Measurements from ENCODE around the gene KCNE1. TPM values are rescaled to one million over a fixed set of nuclear protein-coding genes. Genes with fewer than 3 reads are reported as not detected.

KCNE1 gene
- total and polyA plus RNA-seq, 3 experiments from 2014 or later = 0.11 TPM; not detected in 1

- peak overlapping the region in 1 of 8 donors; percentile 30 for H3K27ac Mint-ChIP-seq
- no peaks in the 10 kb centered on the region for H3K9me3 Mint-ChIP-seq
- no peaks in the 10 kb centered on the region for H3K36me3 ChIP-seq (ENCODE audit: insufficient read depth, low read length)
- no peaks in the 10 kb centered on the region for H3K9me3 ChIP-seq (ENCODE audit: low read length)
- ChIA-PET POLR2A (no interaction called here), CTCF (no interaction called here)
- H3K4me1 Mint-ChIP-seq = peaks cover 0 to 4% (median 0%) of the 10 kb centered on the region in 3 donors
- no peaks in the 10 kb centered on the region for H3K4me1 ChIP-seq (ENCODE audit: insufficient read depth, low read length)
- H3K27me3 Mint-ChIP-seq = no peaks in the 10 kb centered on the region
- H3K4me3 ChIP-seq (ENCODE audit: low read length) = no peak overlapping the region
- H3K27ac ChIP-seq (ENCODE audit: low read depth, low read length) = no peak overlapping the region
- no peak for DNase-seq
- H3K36me3 Mint-ChIP-seq = peaks cover 0 to 49% (median 15%) of the 10 kb centered on the region in 3 donors
- no peak overlapping the region for H3K4me3 Mint-ChIP-seq
- no peaks in the 10 kb centered on the region for H3K27me3 ChIP-seq (ENCODE audit: insufficient read depth, low read length, poor library complexity, severe bottlenecking)
Observed at GRCh38 chr21:34517491-34518245, 5.7 kb upstream of the KCNE1 start.

- Mint-ChIP-seq H3K27ac (no peak overlapping the region), H3K36me3 (peaks cover 0 to 44% (median 15%) of the 10 kb centered on the region in 3 donors), H3K4me3 (no peak overlapping the region), H3K27me3 (no peaks in the 10 kb centered on the region), H3K4me1 (peaks cover 0 to 4% (median 0%) of the 10 kb centered on the region in 3 donors), H3K9me3 (no peaks in the 10 kb centered on the region)
- Histone ChIP-seq H3K27ac (ENCODE audit: low read depth, low read length) (no peak overlapping the region), H3K36me3 (ENCODE audit: insufficient read depth, low read length) (no peaks in the 10 kb centered on the region), H3K4me3 (ENCODE audit: low read length) (no peak overlapping the region), H3K9me3 (ENCODE audit: low read length) (no peaks in the 10 kb centered on the region), H3K27me3 (ENCODE audit: insufficient read depth, low read length, poor library complexity, severe bottlenecking) (no peaks in the 10 kb centered on the region), H3K4me1 (ENCODE audit: insufficient read depth, low read length) (no peaks in the 10 kb centered on the region)
- CTCF ChIA-PET = no interaction called here
- no peak for DNase-seq
- POLR2A ChIA-PET = no interaction called here
Observed at GRCh38 chr21:34517039-34517438, 5.0 kb upstream of the KCNE1 start.

DNA sequence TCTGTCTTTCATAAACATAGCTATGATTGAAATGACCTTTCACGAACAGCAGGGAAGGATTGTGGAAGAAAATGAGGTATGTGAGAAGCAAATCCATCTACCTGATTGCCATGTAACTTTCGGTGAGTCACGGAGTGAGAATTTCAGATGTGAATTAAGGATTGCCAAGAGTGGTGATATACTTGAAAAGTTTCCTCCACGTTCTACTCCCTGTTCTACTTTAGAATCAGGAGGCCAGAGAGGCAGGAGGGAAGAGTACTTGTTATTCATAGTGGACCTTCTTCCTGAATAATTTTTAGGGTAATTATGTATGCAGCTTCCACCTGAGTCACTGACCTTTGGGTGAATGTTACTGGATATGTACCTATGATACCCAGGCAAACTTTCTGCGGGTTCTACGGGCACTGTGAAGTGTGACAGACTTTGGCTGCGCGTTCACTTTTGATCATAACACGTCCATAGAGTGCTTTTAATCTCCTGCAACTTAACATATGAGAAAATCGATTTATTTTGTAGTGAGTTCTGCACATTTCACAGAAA is 2.6 kb upstream of the KCNE1 start:
- Mint-ChIP-seq H3K27ac (no peak overlapping the region), H3K4me1 (peaks cover 0 to 4% (median 0%) of the 10 kb centered on the region in 3 donors), H3K36me3 (peaks cover 0 to 22% (median 9%) of the 10 kb centered on the region in 3 donors), H3K9me3 (no peaks in the 10 kb centered on the region), H3K27me3 (peaks cover 0 to 3% of the 10 kb centered on the region in 2 donors), H3K4me3 (no peak overlapping the region)
- no peak for DNase-seq
- Histone ChIP-seq H3K27me3 (ENCODE audit: insufficient read depth, low read length, poor library complexity, severe bottlenecking) (no peaks in the 10 kb centered on the region), H3K36me3 (ENCODE audit: insufficient read depth, low read length) (no peaks in the 10 kb centered on the region), H3K4me1 (ENCODE audit: insufficient read depth, low read length) (no peaks in the 10 kb centered on the region), H3K9me3 (ENCODE audit: low read length) (no peaks in the 10 kb centered on the region), H3K27ac (ENCODE audit: low read depth, low read length) (no peak overlapping the region), H3K4me3 (ENCODE audit: low read length) (no peak overlapping the region)
- ChIA-PET POLR2A (no interaction called here), CTCF (no interaction called here)

DNA sequence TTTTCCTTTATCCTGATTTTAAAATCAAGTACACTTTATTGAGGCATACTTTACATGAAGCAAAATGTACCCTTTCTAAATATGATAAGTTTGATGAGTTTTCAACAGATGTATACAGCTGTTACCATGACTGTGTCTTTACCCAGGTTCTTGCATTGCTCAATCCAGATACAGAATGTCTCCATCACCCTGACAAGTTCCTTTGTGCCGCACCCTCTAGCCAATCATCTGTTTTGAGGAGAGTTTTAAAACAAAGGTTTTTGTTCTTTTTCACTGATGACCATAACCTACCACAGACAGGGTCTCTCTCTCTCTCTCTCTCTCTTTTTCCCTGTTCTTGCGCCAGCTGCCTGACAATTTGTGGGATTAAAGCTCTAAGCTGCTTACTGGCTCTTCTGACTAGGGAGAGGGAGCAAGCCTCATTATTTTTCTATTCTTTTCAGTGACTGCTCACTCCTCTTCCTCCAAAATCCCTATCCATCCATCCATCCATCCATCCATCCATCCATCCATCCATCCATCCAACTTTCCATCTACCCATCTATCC is 1.2 kb upstream of the KCNE1 start:
- Histone ChIP-seq H3K4me1 (ENCODE audit: insufficient read depth, low read length) (no peaks in the 10 kb centered on the region), H3K27ac (ENCODE audit: low read depth, low read length) (no peak overlapping the region), H3K9me3 (ENCODE audit: low read length) (no peaks in the 10 kb centered on the region), H3K27me3 (ENCODE audit: insufficient read depth, low read length, poor library complexity, severe bottlenecking) (no peaks in the 10 kb centered on the region), H3K4me3 (ENCODE audit: low read length) (no peak overlapping the region), H3K36me3 (ENCODE audit: insufficient read depth, low read length) (no peaks in the 10 kb centered on the region)
- H3K27ac Mint-ChIP-seq = no peak overlapping the region
- peaks cover 0 to 3% of the 10 kb centered on the region in 2 donors for H3K27me3 Mint-ChIP-seq
- no peak overlapping the region for H3K4me3 Mint-ChIP-seq
- peaks cover 0 to 4% (median 0%) of the 10 kb centered on the region in 3 donors for H3K4me1 Mint-ChIP-seq
- CTCF ChIA-PET = no interaction called here
- POLR2A ChIA-PET = no interaction called here
- peaks cover 0 to 14% (median 9%) of the 10 kb centered on the region in 3 donors for H3K36me3 Mint-ChIP-seq
- no peaks in the 10 kb centered on the region for H3K9me3 Mint-ChIP-seq
- no peak for DNase-seq

- POLR2A ChIA-PET = no interaction called here
- H3K4me1 ChIP-seq (ENCODE audit: insufficient read depth, low read length) = no peaks in the 10 kb centered on the region
Observed at GRCh38 chr21:34511181-34511580, 829 bp downstream of the KCNE1 start.

DNA sequence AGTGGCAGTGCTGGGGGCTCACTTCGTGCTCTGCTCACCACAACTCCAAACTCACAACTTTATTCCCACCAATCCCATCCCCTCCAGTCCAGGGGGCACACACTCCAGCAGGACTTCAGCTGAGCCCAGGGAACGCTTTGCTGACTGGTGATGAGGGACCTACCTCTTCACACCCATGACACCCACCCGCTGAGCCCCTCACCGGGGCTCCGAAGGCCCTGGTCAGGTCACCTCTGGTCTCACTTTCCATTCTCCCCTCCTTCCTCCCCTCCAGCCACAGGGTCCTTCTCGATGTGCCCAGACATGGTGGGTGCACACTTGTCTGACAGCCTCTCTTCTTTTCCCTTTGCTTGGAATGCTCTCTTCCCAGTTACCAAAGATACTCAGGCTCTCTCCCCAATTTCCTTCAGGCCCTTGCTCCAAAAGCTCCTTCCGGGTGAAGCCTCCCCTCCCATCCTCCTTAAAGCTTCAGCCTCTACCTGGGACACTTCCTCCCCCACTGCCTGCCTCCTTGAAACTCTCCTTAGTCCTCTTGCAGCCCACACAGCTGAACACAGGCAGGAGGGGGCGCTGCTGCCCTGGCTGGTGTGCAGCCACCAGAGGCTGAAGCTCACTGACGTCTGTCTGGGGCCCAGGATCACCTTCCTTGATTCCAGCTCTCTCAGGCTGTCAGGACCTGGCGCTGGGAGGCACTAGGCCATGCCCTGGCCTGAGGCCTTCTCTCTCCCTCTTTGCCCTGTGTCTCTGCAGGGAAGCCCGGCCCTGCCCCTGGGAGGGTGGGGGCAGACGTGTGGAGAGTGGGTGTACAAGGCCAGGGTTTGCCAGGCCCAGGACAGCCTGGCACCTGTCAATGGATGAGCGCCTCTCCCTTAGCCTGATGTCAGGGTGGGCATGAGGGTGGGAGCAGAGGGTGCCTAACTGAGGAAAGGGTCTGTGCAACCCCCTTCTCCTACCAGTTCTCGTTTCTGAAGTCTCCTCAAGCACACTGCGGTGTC is 1.6 kb downstream of the KCNE1 start:
- CTCF ChIA-PET = no interaction called here
- H3K9me3 Mint-ChIP-seq = no peaks in the 10 kb centered on the region
- Histone ChIP-seq H3K4me3 (ENCODE audit: low read length) (no peak overlapping the region), H3K9me3 (ENCODE audit: low read length) (no peaks in the 10 kb centered on the region), H3K4me1 (ENCODE audit: insufficient read depth, low read length) (no peaks in the 10 kb centered on the region), H3K36me3 (ENCODE audit: insufficient read depth, low read length) (no peaks in the 10 kb centered on the region), H3K27me3 (ENCODE audit: insufficient read depth, low read length, poor library complexity, severe bottlenecking) (no peaks in the 10 kb centered on the region), H3K27ac (ENCODE audit: low read depth, low read length) (no peak overlapping the region)
- POLR2A ChIA-PET = no interaction called here
- H3K27me3 Mint-ChIP-seq = peaks cover 4 to 16% of the 10 kb centered on the region in 2 donors
- no peaks in the 10 kb centered on the region for H3K4me1 Mint-ChIP-seq
- no peak overlapping the region for H3K4me3 Mint-ChIP-seq
- no peak for DNase-seq
- H3K36me3 Mint-ChIP-seq = peaks cover 0 to 2% (median 0%) of the 10 kb centered on the region in 3 donors
- H3K27ac Mint-ChIP-seq = peak overlapping the region in 2 of 8 donors; percentile 3 to 7

More at GRCh38 chr21:34511181-34511580, 829 bp downstream of the KCNE1 start:
- no peak overlapping the region for H3K4me3 Mint-ChIP-seq
- no peaks in the 10 kb centered on the region for H3K4me1 Mint-ChIP-seq
- no peaks in the 10 kb centered on the region for H3K9me3 Mint-ChIP-seq
- peaks cover 0 to 2% (median 0%) of the 10 kb centered on the region in 3 donors for H3K36me3 Mint-ChIP-seq
- peaks cover 4 to 14% of the 10 kb centered on the region in 2 donors for H3K27me3 Mint-ChIP-seq
- Histone ChIP-seq H3K27ac (ENCODE audit: low read depth, low read length) (no peak overlapping the region), H3K9me3 (ENCODE audit: low read length) (no peaks in the 10 kb centered on the region), H3K36me3 (ENCODE audit: insufficient read depth, low read length) (no peaks in the 10 kb centered on the region), H3K4me3 (ENCODE audit: low read length) (no peak overlapping the region), H3K27me3 (ENCODE audit: insufficient read depth, low read length, poor library complexity, severe bottlenecking) (no peaks in the 10 kb centered on the region)
- no peak for DNase-seq
- CTCF ChIA-PET = no interaction called here
- H3K27ac Mint-ChIP-seq = no peak overlapping the region

DNA sequence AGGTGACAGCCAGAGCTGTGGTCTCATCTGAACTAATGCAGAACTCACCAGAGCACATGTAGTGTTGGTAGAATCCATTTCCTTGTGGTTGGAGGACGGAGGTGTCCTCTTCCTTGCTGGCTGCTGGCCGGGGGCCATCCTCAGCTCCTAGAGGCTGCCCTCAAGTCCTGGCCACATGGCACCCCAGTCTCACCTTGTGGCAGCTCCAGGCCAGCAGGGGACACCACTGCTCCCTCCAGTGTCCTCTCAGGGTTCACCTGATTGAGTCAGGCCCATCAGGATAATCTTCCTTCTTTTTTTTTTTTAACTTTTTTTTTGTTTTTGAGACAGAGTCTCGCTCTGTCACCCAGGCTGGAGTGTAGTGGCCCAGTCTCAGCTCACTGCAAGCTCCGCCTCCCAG is 2.9 kb downstream of the KCNE1 start:
- no peaks in the 10 kb centered on the region for H3K9me3 ChIP-seq (ENCODE audit: low read length)
- no peak overlapping the region for H3K27ac ChIP-seq (ENCODE audit: low read depth, low read length)
- H3K27me3 Mint-ChIP-seq = peaks cover 7 to 24% of the 10 kb centered on the region in 2 donors
- H3K9me3 Mint-ChIP-seq = no peaks in the 10 kb centered on the region
- no peaks in the 10 kb centered on the region for H3K36me3 ChIP-seq (ENCODE audit: insufficient read depth, low read length)
- DNase-seq = no peak
- no peaks in the 10 kb centered on the region for H3K27me3 ChIP-seq (ENCODE audit: insufficient read depth, low read length, poor library complexity, severe bottlenecking)
- H3K27ac Mint-ChIP-seq = no peak overlapping the region
- CTCF ChIA-PET = no interaction called here
- H3K36me3 Mint-ChIP-seq = peaks cover 0 to 4% (median 0%) of the 10 kb centered on the region in 3 donors
- H3K4me3 ChIP-seq (ENCODE audit: low read length) = no peak overlapping the region
- POLR2A ChIA-PET = no interaction called here
- H3K4me3 Mint-ChIP-seq = no peak overlapping the region
- no peaks in the 10 kb centered on the region for H3K4me1 Mint-ChIP-seq
- no peaks in the 10 kb centered on the region for H3K4me1 ChIP-seq (ENCODE audit: insufficient read depth, low read length)

Measured in CD8-positive, alpha-beta memory T cell (primary cell).